AG09319 (cell line): Measurements from ENCODE around the gene MICALL2.

ENCODE experiments used
- DNase-seq: peaks from one replicate; pipeline ENCODE4 v3.0.0-alpha.2; 2010; ENCODE audit warnings: low read depth; ENCODE audit errors: extremely low read depth
- CTCF ChIP-seq: IDR thresholded peaks from 2 replicates; pipeline ENCODE4 v1.5.1; 2011; ENCODE audit warnings: low read depth, mild to moderate bottlenecking, inconsistent platforms, low read length, moderate library complexity

Gene MICALL2

GRCh38 chr7:1441615-1442354 is 17.5 kb downstream of the MICALL2 start:
- no peak for TF ChIP-seq CTCF
- DNase-seq: no peak

- no peak for TF ChIP-seq CTCF
- DNase-seq: no peak
Observed at GRCh38 chr7:1440620-1441019, 18.6 kb downstream of the MICALL2 start.

- no peak for DNase-seq
Observed at GRCh38 chr7:1439373-1440363, 19.6 kb downstream of the MICALL2 start.

GRCh38 chr7:1438821-1439220 is 20.4 kb downstream of the MICALL2 start:
- DNase-seq: no peak
- TF ChIP-seq CTCF: no peak

More at GRCh38 chr7:1439373-1440363, 19.6 kb downstream of the MICALL2 start:
- no peak; the same call in 1 of the 2 replicates for TF ChIP-seq CTCF

- no peak for DNase-seq
- TF ChIP-seq CTCF: no peak
Observed at GRCh38 chr7:1438208-1438607, 21.1 kb downstream of the MICALL2 start.

- TF ChIP-seq CTCF: no peak
- no peak for DNase-seq
Observed at GRCh38 chr7:1437155-1437880, 22.0 kb downstream of the MICALL2 start.
